Stimulated activated CD8-positive, alpha-beta memory T cell treated with anti-CD3 and anti-CD28 coated beads, Interleukin-15, amount 100 ng/mL, for 24 hours (primary cell): ENCODE measurements around the gene LAMA2.
"Not testable (repeated sequence)": the region's sequence is repeated elsewhere in the genome, so short reads cannot be mapped to it uniquely, and the experiment has no call there.

Experiments used
- DNase-seq: peaks from one replicate; pipeline ENCODE4 v3.0.0-alpha.2; 2020; ENCODE audit warnings: low read depth

The LAMA2 gene

GRCh38 chr6:129115471-129115870 lies 232.5 kb downstream of the LAMA2 start:
- DNase-seq, result no peak

GRCh38 chr6:129117355-129117754 lies 234.4 kb downstream of the LAMA2 start:
- no peak for DNase-seq

- no peak for DNase-seq
Observed at GRCh38 chr6:129120856-129121638, 238.1 kb downstream of the LAMA2 start.

- no peak for DNase-seq
Observed at GRCh38 chr6:129124347-129124746, 241.4 kb downstream of the LAMA2 start.

GRCh38 chr6:129130106-129130505 lies 247.2 kb downstream of the LAMA2 start:
- DNase-seq, result no peak

GRCh38 chr6:129130959-129131681 lies 248.2 kb downstream of the LAMA2 start:
- DNase-seq, result no peak

- no peak for DNase-seq
Observed at GRCh38 chr6:129133770-129134192, 250.8 kb downstream of the LAMA2 start.

GRCh38 chr6:129134535-129134934 lies 251.6 kb downstream of the LAMA2 start:
- DNase-seq, result no peak

- DNase-seq, result no peak
Observed at GRCh38 chr6:129135451-129135850, 252.5 kb downstream of the LAMA2 start.

- no peak for DNase-seq
Observed at GRCh38 chr6:129136751-129137150, 253.8 kb downstream of the LAMA2 start.

GRCh38 chr6:129138739-129139405 lies 255.9 kb downstream of the LAMA2 start:
- DNase-seq, result no peak

GRCh38 chr6:129140526-129140925 lies 257.6 kb downstream of the LAMA2 start:
- DNase-seq, result no peak

GRCh38 chr6:129141499-129141898 lies 258.6 kb downstream of the LAMA2 start:
- DNase-seq, result no peak

GRCh38 chr6:129146902-129147301 lies 264.0 kb downstream of the LAMA2 start:
- no peak for DNase-seq

- DNase-seq, result no peak
Observed at GRCh38 chr6:129150507-129150906, 267.6 kb downstream of the LAMA2 start.

GRCh38 chr6:129153257-129153656 lies 270.3 kb downstream of the LAMA2 start:
- DNase-seq, result no peak

- DNase-seq, result not testable (repeated sequence)
Observed at GRCh38 chr6:129159242-129159641, 276.3 kb downstream of the LAMA2 start.

GRCh38 chr6:129162605-129163004 lies 279.7 kb downstream of the LAMA2 start:
- DNase-seq, result no peak

- DNase-seq, result no peak
Observed at GRCh38 chr6:129163551-129163950, 280.6 kb downstream of the LAMA2 start.

GRCh38 chr6:129164032-129164431 lies 281.1 kb downstream of the LAMA2 start:
- no peak for DNase-seq

GRCh38 chr6:129172279-129172995 lies 289.5 kb downstream of the LAMA2 start:
- not testable (repeated sequence) for DNase-seq

- DNase-seq, result no peak
Observed at GRCh38 chr6:129175066-129175465, 292.1 kb downstream of the LAMA2 start.
